ENCODE results near the gene C11orf91.
"Not testable (repeated sequence)": the region's sequence is repeated elsewhere in the genome, so short reads cannot be mapped to it uniquely, and the experiment has no call there.

C11orf91 gene, protein sequence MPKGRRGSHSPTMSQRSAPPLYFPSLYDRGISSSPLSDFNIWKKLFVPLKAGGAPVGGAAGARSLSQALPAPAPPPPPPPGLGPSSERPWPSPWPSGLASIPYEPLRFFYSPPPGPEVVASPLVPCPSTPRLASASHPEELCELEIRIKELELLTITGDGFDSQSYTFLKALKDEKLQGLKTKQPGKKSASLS

DNA sequence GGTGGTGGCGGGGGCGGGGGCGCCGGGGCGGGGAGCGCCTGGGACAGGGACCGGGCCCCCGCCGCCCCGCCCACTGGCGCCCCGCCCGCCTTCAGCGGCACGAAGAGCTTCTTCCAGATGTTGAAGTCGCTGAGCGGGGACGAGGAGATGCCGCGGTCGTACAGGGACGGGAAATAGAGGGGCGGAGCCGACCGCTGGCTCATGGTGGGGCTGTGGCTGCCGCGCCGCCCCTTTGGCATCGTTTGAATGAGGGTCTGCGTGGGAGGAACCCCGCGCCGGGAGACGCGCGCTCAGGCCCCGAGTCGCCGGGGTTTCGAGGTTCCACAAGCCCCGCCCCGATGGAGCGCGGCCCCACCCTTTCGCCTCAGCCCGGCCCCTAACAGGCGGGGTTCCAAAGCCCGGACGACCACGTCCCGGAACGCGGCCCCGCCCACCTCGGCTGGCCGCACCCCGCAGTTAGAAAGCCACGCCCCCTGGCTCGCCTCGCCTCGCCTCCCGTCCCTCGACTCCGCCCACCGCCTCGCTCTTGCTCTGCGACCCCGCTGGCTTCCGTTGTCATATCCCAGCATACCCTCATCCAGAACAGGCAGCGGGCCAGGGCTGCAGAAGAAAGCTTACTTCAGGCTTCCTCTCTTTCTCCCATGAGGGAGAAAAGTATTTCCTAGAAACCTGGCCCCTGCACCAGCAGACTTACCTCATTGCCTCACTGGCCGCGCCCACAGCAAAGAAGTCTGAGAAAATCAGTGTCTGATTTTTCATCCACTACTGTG is at the start of gene C11orf91:
Gene C11orf91 (minus strand): TSS at position 325 of the 770 bp plus-strand sequence. CDS start 86 bp downstream, at position 239.
- DNase-seq: peak; percentile 97

DNA sequence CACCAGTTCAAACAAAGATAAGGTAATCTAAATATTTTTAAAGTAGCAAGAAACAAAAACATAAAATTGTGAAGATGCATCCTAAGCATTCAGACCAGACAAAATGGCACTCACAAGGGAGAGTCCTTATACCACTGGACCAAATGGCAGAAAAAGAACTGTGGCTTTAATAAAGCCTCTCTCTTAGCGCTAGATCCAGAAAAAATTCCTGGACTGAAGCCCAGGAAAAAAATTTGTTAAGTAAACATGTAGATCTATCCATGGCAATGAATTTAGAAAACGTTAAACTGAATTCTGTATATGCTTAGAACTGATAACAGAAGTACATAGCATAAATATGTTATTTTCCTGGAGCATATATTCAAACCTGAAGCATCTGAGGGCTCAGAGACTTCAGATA is 47.4 kb upstream of the C11orf91 start:
- no peak for DNase-seq

DNA sequence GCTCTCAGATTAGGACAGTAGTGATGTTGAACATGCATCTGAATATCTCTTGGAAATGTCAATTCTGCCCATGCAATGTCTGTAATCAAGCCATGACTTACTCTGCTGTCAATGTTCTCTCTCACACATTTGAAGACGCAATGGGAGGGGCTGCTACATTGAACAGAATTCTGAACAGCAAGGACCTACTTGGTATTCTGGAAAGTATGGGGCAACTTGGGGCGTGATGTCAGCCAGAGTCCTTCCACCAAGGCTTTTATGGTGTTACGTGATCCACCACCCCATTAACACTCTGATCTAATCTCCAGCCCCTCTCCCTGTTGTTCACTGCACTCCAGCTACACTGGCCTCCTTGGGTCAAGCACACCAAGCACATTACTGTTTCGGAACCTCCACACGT is 42.7 kb upstream of the C11orf91 start:
- no peak for DNase-seq

DNA sequence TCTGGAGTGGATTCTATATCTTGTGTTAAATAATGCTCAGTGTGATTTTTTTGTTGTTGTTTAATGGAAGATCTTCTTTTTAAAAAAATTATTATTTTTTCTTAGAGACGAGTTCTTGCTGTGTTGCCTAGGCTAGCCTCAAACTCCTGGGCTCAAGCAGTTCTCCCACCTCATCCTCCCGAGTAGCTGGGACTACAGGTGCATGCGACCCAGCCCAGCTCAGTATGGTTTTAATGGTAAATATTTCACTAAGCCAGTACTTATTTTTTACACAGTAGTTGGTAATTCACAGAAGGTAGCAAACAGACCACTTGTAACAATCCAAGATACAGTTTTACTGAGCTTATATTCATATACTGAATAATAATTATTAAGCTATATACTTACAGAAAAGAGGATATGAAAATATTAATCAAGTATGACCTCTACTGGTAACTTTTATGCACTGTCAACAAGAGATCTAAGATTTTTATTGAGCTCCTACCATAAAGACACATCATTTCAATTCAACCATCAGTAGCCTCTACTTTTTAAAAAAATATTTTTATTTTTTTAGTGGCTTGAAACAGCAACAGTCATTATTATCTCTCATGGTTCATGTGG is 41.7 kb upstream of the C11orf91 start:
- peak; percentile 27 for DNase-seq

DNA sequence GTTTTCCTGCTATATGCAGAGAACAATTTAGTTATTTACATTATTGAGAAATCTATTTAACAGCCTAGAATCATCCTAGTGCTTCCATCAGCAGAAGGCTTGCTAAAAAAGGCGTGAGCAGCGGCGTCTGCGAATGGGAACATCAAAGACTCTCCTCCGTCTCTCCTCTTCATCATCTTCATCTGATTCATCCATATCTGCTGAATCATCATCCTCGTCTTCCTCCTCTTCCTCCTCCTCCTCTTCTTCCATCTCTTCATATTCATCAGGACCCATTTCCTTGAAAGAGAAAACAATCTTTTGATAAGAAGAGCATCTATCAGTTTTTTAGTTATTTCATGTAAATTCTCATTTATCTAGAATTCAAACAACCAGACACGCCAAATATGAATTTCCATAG is 41.2 kb upstream of the C11orf91 start:
- DNase-seq: no peak

DNA sequence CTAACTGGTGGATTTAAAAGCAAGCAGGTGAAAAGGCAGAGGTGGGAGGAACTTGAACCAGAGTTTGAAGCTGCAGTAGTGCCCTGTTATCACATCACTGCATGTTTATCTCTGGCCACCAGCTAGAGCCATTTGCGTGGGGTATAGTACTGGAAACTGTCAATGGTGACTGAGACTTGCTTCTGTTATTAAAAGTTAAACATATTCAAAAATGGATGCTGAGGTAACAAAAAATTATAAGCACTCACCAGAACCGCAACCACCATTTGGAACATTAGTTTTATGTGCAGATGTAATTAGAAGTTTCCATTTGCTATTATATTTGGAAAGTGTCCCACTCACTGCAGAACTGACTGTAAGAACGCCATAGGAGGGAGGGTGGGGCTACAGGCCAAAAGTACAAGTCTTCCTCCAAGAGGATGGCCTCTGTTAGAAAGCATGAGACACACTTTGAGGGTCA is 36.8 kb upstream of the C11orf91 start:
- DNase-seq: no peak

DNA sequence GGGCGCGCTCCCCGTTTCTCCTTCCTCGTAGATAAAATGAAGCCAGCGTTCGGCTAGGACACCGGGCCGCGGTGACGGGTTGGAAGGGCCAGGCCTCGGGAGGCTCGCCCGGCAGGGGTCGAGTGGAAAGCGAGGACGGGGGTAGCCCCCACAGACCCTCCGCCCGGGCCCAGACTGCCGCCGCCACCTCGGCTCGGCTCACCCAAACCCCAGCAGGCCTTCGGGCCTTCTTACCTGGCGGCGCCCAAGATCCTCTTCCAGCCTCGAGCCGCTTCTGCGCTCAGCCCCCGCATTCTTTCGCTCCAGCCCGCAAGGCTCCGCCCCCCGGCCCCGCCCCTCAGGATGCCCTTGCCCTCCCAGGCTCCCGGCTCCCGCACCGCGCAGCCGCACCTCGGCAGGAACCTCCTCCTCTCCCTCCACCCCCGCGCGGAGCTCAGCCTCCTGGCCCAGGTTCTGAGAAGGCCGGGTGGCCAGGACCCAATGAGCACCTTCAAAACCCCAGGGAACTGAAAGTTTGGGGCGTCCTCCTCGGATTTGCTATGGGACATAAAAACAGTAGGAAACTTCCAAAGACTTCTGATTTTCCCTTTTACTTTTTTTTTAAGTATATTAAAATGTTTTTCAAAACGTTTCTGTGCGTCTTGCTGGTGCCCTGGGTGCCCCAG is 35.7 kb upstream of the C11orf91 start, which contains the start of gene CD59:
Gene CD59 (minus strand): TSS at position 276 of the 665 bp plus-strand sequence. CDS start 13,978 bp downstream, outside the sequence.
- peak; percentile 68 for DNase-seq

DNA sequence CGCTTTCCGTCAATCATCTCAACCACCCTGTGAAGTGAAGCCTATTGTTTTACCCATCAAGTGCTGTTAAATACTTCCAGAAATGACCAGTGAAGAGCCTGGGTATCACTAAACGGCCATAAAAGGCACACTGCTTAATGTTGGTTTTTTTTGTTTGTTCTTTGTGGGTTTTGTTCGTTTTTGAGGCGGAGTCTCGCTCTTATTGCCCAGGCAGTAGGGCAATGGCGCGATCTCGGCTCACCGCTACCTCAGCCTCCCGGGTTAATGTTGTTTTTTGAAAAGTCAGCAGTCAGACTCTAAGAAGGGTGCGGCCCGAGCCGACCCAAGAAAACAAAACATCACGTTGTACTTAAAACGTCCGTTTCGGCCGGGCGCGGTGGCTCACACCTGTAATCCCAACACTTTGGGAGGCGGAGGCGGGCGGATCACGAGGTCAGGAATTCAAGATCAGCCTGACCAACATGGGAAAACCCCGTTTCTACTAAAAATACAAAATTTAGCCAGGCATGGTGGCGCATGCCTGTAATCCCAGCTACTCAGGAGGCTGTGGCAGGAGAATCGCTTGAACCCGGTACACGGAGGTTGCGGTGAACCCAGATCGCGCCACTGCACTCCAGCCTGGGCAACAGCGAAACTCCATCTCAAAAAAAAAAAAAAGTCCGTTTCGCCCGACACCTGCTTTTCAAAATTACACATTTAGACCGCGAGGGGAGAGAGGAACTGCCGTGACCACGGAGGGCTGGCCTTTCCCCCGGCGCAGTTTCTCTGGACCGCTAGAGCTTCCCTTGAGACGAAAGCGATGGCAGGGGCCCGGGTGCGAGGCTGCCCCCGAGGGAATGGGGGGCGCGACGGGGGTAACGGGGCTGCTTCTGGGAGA is 34.9 kb upstream of the C11orf91 start:
- peak; percentile 40 for DNase-seq

DNA sequence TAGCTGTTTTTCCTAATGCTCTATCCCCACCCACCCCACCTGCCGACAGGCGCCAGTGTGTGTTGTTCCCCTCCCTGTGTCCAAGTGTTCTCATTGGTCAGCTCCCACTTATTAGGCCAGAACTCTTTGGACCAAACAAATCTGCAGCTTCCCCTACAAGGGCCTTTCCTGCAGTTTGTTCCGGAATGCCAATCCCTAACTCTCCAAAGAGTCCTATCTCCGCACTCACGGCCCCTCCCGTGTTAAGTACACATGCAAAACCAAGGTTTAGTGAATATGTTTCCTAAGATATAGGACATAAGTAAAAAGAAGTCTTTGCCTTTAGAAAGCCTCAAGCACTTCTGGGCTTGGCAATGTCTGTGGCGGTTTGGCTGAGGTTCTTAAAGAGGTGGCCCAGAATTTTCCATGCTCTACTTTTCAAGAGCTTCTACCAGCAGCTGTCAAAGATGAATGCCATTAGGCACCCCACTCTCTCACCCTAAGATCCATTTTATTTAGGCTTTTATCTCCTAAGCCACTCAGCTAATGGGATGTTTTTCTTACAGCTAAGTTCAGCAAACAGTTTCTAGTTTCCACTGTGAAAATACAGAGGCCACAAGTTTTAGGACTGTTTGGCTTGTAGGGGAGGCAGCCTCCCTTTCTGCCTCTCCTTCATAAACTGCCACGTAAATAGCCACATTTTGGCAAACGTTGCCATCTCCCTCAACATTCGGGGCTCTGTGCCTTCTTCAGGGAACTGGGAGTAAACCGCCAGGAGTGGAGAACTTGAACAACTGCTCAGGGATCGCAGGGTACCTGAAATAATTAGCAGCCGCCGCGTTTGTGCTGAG is 34.0 kb upstream of the C11orf91 start:
- DNase-seq: no peak

DNA sequence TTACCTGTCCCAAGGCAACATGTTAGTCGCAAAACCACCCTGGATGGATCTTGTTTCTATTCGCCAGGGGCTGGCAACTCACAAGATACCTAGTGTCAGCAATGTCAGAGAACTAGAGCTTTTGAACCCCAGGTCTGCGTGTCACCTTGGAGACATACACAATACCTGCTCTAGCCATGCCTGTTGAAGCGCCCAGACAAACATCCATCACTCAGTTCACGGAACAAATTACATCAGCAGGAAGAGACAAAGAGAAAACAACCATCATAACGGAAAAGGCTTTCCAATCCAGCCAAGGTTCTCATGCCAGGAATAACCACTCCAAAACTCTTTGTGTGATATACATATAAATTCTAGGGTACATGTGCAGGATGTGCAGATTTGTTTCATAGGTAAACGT is 33.4 kb upstream of the C11orf91 start:
- no peak for DNase-seq

DNA sequence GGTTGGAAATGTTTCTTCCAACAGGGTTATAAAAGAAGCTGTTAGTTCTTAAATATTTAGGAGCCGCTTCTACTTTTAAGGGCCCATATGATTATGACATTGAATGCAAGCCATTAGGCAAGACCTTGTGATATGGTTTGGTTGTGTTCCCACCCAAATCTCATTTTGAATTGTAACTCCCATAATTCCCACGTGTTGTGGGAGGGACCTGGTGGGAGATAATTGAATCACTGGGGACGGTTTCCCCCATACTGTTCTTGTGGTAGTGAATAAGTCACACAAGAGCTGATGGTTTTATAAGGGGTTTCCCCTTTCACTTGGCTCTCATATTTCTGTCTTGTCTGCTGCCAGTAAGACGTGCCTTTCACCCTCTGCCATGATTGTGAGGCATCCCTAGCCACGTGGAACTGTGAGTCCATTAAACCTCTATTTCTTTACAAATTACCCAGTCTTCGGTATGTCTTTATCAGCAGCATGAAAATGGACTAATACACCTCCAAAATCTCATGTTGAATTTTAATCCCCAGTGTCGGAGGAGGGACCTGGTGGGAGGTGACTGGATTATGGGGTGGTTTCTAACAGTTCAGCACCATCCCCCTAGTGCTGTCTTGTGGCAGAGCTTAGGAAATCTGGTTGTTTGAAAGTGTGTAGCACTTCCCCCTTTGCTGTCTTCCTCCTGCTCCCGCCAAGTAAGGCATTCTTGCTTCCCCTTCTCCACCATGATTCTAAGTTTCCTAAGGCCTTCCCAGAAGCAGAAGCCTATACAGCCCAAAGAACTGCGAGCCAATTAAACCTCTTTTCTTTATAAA is 31.3 kb upstream of the C11orf91 start:
- DNase-seq: no peak

DNA sequence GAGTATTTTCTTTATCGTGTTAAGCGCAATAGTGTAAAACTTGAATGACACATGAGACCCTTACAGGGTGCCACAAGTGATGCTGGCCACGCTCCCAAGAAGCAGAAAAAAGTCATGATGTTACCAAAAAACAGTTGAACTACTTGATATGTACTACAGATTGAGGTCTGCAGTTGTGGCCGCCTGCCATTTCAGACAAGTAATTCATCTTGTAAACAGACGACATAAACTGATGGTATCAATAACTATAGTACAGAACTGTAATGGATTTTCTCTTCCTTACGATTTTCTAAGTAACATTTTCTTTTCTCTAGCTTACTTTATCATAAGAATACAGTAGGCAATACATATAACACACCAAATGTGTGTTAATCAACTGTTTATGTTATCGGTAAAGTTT is 30.1 kb upstream of the C11orf91 start:
- DNase-seq: no peak

DNA sequence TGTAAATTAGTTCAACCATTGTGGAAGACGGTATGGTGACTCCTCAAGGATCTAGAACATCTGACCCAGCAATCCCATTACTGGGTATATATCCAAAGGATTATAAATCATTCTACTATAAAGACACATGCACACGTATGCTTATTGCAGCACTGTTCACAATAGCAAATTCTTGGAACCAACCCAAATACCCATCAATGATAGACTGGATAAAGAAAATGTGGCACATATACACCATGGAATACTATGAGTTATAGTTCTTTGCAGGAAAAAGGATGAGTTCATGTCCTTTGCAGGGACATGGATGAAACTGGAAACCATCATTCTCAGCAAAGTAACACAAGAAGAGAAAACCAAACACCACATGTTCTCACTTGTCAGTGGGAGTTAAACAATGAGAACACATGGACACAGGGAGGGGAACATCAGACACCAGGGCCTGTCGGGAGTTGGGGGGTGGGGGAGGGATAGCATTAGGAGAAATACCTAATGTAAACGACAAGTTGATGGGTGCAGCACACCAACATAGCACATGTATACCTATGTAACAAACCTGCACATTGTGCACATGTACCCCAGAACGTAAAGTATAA is 28.5 kb upstream of the C11orf91 start:
- DNase-seq: not testable (repeated sequence)

DNA sequence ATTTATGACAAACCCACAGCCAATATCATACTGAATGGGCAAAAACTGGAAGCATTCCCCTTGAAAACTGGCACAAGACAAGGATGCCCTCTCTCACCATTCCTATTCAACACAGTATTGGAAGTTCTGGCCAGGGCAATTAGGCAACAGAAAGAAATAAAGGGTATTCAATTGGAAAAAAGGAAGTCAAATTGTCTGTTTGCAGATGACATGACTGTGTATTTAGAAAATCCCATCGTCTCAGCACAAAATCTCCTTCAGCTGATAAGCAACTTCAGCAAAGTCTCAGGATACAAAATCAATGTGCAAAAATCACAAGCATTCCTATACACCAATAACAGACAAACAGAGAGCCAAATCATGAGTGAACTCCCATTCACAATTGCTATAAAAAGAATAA is 26.9 kb upstream of the C11orf91 start:
- DNase-seq: not testable (repeated sequence)

DNA sequence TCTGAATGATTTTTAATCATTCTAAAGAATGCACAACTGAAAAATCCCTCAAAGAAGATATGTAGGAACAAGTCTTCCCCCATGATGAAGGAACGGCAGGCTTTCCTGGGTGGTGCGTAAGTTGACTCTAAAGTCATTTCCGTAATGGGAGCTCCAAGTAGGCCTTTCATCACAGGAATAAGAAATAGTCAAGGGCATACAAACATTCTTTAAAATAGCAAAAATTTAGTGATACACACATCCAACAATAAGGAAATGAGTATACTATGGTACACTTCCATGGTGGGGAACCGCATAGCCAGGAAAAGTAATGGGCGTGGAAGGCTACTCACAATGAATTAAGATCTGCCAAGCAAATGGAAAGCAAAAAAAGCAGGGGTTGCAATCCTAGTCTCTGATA is 24.9 kb upstream of the C11orf91 start:
- no peak for DNase-seq

DNA sequence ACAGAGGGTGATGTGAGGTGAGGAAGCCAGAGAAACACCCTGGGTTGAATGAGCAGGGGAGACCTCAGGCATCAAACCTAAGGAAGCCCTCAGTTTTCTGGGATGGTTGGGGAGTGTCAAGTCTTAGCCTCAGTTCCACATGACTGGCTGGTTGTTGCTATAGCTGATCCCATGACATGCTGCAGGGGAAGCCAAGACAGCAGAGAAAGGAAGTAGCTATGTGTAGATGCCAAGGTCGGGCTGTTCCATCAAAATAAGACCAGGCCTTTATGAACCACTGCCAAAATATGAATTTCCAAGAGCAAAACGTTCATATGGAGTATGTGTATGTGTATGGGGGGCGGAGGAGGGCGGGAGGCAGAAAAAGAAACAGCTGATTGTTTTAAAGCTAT is 24.0 kb upstream of the C11orf91 start:
- no peak for DNase-seq

DNA sequence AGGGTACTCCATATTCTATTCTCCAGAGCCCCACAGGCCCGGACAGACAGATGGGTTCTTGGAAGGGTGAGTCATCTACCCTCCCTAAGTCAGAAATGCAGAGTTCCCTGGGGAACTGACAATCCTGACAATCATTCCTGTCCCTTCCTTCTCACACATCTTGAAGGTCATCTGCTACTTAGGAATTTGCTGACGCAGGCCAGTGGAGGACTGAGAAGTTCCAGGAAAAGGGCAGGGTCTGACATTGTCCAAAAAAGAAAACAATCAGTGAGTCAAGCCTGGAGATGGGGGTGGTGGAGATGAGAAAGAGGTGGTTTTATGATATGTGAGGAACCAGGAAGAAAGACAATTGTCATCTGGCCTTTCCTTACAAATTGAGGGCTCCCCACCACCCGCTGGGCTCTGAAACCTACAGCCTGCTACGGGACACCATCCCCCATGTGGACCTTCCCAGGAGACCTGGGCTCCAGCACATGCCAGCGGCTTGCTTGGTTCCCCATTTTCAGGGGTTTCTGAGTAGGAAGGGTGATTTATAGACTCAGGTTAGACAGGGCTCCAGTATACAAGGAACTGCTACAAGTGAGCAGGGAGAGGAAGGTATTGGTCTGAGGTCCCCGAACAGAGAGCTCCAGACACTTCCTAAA is 22.7 kb upstream of the C11orf91 start:
- DNase-seq: no peak

DNA sequence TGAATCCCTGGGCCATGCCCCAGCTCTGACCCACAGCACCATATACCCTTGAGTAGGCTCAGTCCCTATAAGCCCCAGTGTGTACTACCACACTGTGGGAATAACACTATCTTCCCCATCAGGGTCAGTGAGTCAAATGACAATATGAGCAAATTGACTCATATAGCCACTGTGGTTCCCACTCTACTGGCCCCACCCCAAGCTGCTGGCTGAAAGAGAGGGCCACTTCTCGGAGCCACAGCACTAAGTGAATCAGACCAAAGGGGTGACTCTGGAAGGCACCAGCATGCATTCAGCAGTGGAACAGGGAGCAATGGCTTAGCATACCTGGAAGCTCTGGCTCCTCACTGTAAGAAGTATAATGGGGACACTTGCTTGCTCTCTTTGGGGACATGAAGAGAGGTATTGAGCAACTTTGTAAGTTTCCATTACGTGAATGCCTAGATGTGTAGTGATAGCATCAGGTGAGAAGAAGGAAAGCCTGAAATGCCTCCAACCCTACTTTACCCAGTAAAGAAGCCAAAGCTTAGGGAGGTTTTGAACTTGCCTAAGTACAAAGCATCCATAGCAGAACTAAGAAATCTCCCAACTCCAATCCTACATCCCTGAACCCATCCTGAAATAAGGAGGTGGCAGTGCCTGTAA is 22.1 kb upstream of the C11orf91 start:
- DNase-seq: no peak

DNA sequence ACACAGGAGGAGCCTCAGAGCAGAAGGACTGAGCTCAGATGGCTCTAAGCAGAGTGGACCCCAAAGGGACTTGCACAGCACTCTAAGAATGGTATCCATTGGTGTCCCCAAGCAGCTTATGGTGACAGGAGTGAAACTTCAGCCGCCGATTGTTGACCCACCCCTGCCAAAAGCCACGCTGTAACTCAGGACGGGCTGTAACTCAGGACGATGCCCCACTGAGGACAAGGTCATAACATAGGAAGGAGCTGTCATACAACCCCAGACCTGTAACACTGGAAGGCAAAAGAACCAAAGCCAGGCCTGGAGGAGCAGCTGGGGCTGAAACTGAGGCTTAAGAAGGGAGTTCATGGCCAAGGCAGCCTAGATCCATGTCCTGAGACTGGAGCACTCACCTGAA is 21.4 kb upstream of the C11orf91 start:
- no peak for DNase-seq
